RPMI8226 (cell line): Measurements from ENCODE around the gene SERPINA5.
"Not testable (repeated sequence)": the region's sequence is repeated elsewhere in the genome, so short reads cannot be mapped to it uniquely, and the experiment has no call there.

Source experiments
- DNase-seq: peaks from one replicate; pipeline ENCODE4 v3.0.0-alpha.2; 2015

The SERPINA5 gene

DNA sequence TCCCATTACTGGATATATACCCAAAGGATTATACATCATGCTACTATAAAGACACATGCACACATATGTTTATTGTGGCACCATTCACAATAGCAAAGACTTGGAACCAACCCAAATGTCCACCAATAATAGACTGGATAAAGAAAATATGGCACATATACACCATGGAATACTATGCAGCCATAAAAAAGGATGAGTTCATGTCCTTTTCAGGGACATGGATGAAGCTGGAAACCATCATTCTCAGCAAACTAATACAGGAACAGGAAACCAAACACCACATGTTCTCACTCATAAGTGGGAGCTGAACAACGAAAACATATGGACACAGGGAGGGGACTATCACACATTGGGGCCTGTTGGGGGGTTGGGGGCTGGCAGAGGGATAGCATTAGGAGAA lies 27.7 kb downstream of the SERPINA5 start:
- not testable (repeated sequence) for DNase-seq

DNA sequence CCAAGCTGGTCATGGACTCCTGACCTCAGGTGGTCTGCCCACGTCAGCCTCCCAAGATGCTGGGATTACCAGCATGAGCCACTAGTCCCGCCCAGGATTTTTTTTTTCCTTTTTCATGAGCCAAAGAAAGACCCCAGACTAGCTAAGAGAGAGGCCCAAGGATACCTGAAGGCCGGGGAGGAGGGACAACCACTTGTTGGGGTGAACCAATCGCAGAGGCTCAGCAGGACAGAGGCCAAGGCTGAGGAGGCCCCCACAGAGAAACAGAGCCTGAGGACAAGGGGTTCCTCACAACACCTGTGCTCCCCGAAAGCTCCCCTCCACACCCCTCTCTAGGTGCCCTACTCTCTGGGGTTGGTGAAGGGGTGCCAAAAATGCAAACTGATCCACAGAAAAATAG lies 30.0 kb downstream of the SERPINA5 start:
- no peak for DNase-seq

- no peak for DNase-seq
Measured at GRCh38 chr14:94612174-94612573, 30.9 kb downstream of the SERPINA5 start, which contains the start of gene SERPINA3. TSS of gene SERPINA3 (plus strand) at chr14:94612391. CDS start at chr14:94614442, 2,051 bp downstream.

DNA sequence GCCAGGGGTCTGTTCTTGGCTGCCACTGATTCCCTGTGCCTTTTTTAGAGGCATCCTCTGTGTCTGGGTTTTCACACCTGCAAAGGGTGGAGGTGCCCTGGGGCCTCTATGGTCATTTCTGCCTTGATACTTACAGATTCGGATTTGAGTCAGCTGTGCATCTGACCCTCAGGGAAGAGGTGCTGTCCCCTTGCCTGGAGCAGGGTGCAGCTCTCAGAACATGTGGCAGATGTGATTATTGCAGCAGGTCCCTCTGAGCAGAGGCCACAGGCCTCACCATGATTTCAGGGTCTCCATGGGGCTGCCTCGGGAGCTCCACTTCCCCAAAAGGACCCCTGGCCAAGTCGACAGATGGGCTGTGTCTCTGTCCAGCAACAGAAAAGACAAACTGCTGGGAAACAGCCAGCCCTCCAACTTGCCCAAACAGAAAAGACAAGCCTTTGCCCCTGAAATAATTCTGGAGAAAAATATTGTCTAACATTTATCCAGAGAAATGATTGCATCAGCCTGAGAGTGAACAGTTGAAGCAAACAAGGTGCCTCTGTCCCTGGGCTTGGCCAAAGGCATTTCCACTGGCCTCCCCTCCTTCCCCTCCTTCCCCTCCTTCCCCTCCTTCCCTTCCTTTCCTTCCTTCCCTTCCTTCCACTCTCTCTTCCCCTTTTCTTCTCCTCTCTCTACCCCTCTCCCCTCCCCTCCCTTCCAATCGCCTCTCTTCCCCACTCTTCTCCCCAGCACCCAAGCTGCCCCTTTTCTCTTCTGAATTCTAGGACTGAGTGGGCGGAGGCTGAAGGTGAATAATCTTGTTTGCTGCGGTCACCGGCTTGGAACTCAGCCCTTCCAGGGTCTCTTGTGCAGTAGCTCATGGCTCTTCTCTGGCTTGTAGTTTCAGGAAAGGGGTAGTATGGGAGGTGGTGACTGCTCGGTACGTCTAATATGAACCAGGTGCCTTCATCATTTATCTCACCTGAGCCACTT lies 31.6 kb downstream of the SERPINA5 start:
- no peak for DNase-seq

- DNase-seq, result no peak
Measured at GRCh38 chr14:94613720-94614644, 32.8 kb downstream of the SERPINA5 start.

GRCh38 chr14:94614802-94615201 lies 33.6 kb downstream of the SERPINA5 start:
- no peak for DNase-seq

DNA sequence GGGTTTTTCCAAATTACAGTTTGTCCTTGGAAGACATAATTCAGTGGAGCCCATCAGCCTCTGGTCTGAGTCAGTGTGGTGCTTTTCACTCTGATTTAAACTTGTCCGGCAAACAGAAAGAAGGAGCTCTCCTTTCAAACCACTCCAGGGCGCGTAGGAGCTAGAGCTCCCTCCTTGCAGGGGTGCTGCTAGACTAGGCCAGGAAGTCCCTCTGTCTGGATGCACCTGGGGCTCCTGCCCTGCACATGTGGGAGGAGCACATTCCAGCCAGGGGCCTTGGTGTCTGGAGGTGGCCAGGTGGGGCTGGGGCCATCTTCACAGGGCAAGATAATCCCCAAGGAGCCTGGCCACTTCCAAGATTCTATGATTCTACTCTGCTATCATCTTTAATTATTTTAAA lies 34.0 kb downstream of the SERPINA5 start:
- no peak for DNase-seq

GRCh38 chr14:94615823-94616570 lies 34.8 kb downstream of the SERPINA5 start:
- DNase-seq, result no peak

- DNase-seq, result no peak
Measured at GRCh38 chr14:94617366-94617941, 36.2 kb downstream of the SERPINA5 start.

DNA sequence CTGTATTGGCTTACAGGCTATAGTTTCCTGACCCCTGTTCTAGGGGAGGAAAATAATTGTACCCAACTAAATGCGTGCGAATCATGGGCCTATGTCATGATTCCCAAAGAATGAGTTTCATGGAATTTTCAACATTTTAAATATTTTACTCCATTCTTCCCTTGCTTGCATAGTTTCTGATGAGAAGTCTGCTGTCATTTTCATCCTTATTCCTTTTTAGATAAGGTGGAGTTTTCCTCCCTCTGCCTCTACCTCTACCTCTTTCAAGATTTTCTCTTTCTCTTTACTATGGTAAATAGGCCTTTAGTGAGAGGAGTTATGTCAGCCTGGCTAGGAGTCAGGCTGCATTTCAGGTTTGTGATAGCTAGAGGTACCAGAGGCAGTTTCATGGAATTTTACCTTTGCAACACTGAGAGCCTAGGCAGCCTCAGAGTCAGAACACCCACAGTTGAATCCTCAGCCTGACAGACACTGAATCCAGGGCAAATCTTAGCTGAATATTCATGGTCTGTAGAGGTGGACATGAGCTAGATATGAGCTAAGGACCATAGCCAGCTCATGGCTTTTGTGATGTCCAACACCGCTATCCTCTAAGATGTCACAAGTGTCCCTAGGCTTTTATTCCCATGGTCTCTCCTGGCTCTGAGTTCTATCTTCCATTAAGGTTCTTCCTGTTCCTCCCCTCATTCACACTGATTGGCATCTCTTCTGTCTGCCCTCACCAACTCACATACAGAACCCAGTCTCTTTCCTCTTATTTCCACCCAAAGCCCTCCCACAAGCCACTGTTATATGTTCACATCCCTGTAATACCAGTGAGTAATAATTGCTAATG lies 37.0 kb downstream of the SERPINA5 start:
- DNase-seq, result no peak

DNA sequence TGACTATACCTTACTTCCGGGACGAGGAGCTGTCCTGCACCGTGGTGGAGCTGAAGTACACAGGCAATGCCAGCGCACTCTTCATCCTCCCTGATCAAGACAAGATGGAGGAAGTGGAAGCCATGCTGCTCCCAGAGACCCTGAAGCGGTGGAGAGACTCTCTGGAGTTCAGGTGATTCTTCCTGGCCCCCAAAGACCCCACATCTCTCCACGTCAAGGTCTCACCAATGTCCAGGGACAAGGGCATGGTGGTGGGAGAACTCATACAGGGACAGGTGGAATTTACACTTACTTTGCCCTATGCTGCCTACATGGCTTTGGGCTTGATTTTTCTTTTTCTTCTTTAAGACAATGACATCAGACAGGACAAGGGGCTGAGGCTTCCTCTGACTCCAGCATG lies 38.1 kb downstream of the SERPINA5 start:
- no peak for DNase-seq

DNA sequence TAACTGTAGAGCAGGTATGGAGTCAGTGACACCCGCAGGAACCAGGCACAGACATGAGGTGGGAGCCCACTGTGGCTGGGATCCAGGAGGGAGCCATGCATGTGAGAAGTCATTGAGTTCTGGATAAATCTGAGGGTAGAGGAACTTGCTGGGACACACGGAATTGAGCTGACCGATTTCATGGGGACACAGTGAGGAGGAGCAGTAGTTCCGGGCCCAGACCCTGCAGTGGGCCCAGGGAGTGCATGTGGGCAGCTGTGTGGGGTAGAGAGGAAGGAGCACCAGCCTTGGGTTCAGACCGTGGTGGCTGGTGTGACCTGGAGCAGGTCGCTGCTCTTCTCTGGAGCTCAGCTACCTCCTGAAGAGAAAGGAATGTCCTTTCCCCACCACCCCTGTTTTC lies 39.4 kb downstream of the SERPINA5 start:
- DNase-seq, result no peak

DNA sequence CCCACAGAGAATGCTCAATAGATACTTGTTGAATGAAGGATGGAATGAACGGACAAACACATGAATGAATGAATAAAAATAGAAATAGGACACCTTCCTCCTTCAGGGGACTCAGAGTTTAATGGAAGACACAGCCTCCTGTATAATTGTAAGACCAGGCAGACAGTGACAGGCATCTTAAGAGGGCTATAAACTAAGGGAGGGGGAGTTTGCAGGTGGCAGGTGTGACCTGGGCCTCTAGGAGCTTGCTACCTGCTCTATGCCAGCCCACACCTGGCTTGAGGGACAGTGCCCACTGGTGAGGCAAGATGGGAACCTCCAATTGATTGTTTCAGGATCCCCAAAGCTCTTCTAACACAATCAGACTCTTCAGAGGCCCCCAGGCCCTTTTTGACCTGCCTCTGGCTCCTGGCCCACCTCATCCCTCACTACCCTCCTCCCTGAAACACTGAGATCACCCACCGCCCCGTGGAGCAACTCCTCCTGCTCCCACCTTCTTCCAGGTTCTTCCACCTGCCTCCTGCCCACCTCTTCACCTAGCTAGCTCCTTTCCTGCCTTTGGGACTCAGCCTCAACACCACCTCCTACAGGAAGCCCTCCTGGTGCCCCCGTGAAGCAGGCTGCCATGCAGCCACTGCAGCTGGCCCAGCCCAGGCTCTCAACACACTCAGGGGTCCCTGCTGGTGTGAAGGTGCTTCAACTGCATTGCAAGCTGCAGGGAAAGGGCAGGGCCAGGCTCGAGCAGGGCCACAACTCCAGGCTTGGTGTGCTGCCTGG lies 40.3 kb downstream of the SERPINA5 start:
- no peak for DNase-seq

DNA sequence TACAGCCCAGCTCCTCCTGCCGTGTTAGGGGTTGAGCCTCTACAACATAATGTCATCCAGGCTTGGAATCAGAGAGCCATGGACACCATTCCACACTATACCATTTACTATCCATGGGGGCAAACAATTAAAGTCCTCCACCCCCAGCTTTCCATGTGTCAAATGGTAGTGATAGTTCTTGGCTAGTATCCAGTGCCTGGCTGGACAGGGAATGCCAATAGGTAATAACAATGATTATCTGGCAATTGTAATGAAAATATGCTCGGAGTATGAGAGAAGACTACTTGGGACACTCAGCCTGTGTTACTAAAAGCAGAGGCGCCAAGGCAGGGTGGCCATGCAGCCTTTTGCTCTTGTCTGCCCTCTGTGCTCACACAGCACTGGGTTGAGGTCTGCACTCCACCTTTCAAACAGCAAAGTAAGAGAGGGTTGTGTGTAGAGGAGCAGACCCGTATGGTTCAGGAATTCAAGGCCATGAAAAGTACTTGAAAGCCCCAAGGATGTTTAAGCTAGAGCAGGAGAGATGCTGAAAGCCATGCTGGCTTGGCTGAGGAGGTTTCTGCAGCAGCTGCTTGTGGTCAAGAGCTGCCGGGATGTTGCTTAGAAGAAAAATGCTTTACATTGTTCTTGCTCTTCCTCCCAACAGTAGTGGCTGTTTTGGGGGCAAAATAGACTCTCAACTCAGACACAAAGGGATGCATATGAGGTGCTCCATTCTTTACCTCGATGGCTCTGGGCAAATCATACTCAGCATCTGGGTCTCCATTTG lies 41.6 kb downstream of the SERPINA5 start:
- no peak for DNase-seq

- no peak for DNase-seq
Measured at GRCh38 chr14:94623422-94623809, 42.2 kb downstream of the SERPINA5 start.

DNA sequence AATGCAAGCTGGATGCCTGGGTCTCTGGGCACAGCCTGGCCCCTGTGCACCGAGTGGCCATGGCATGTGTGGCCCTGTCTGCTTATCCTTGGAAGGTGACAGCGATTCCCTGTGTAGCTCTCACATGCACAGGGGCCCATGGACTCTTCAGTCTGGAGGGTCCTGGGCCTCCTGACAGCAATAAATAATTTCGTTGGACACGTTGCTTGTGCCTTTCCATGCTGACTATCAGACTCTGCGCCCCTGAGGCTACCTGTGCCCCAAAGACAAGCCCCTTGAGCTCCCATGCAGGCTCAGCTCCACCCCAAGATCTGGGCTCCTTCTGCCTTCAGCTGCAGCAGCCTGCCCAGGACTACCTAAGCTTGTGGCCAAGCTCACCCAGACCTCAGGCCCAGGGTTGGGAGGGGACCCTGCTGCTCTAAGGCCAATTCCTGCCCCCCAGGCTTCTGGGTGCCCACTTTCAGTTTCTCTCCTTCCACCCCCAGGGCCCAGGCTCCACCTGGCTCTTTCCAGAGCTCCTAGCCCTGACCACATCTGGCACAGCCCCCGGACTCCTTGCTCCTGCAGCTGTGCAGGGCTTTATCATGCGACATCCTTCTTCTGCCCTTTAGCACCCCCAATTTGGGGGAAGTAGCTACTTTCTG lies 42.8 kb downstream of the SERPINA5 start:
- no peak for DNase-seq

- DNase-seq, result no peak
Measured at GRCh38 chr14:94624537-94625352, 43.5 kb downstream of the SERPINA5 start.

- DNase-seq, result no peak
Measured at GRCh38 chr14:94625353-94625635, 44.1 kb downstream of the SERPINA5 start.

DNA sequence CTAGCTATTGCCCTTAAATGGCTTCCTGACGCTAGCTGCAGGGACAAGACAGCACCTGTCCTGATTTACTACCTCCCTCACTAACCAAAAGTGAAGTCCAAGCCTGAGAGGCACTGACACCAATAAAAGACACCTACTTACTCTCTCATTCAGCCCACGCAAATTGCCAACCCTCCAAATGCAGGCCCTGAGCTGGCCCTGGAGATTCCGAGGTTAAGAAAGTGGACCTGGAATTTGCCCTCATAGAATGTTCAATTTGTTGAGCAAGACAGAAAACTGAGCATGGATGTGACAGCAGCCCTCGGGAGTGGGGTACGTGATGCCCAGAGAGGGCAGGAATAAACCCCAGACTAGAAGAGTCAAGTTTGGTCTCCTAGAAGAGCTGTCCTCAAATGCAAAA lies 47.4 kb downstream of the SERPINA5 start:
- no peak for DNase-seq
